Measurements from ENCODE around the gene CLDN12. TPM values are rescaled to one million over a fixed set of nuclear protein-coding genes. Genes with fewer than 3 reads are reported as not detected.

Gene CLDN12
- total RNA-seq, 6 experiments from 2014 or later, result 36.6 to 42.0 (median 38.5) TPM

DNA sequence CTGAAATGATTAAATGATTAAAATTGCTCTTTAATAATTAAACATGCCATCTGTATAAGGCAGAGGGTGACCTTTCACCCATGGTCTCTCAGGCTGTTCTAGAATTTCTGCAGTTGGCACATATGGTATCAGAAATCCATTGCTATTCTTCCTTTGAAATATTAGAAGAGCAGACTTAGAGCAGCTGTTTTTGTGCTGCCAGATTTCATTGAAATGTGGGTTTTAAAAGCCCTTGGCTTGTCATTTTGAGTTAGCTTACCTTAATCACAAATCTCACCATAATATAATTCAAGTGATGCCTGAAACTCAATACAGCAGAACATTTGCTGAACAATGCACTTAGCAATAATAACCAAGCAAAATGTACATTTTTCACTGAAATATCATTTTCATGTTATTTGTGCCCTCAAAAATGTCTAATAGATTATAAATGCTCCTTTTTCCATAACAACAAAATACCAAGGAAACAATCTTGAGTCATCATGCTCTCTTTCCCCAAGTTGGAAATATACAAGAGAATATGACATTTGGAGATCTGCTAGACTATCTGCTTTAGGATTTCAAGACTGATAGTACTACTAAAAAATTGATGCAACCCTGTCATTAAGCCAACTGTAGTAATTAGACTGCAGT is 50.1 kb downstream of the CLDN12 start:
- TF ChIP-seq, protein P1, sequence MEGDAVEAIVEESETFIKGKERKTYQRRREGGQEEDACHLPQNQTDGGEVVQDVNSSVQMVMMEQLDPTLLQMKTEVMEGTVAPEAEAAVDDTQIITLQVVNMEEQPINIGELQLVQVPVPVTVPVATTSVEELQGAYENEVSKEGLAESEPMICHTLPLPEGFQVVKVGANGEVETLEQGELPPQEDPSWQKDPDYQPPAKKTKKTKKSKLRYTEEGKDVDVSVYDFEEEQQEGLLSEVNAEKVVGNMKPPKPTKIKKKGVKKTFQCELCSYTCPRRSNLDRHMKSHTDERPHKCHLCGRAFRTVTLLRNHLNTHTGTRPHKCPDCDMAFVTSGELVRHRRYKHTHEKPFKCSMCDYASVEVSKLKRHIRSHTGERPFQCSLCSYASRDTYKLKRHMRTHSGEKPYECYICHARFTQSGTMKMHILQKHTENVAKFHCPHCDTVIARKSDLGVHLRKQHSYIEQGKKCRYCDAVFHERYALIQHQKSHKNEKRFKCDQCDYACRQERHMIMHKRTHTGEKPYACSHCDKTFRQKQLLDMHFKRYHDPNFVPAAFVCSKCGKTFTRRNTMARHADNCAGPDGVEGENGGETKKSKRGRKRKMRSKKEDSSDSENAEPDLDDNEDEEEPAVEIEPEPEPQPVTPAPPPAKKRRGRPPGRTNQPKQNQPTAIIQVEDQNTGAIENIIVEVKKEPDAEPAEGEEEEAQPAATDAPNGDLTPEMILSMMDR (IDR thresholded peaks at IDR 0.05), result no peak
- no peaks in the 10 kb centered on the region; the same call in 1 of the 2 replicates for H3K27me3 Mint-ChIP-seq (ENCODE audit: insufficient read depth)
- H3K9me3 Mint-ChIP-seq, result no peaks in the 10 kb centered on the region
- H3K27ac Mint-ChIP-seq, result no peak overlapping the region
- DNase-seq, result no peak
- no peak overlapping the region for H3K4me3 Mint-ChIP-seq
- peaks cover 13% of the 10 kb centered on the region for H3K4me1 Mint-ChIP-seq (ENCODE audit: low read depth)
- H3K36me3 Mint-ChIP-seq (ENCODE audit: low read depth), result no peaks in the 10 kb centered on the region

DNA sequence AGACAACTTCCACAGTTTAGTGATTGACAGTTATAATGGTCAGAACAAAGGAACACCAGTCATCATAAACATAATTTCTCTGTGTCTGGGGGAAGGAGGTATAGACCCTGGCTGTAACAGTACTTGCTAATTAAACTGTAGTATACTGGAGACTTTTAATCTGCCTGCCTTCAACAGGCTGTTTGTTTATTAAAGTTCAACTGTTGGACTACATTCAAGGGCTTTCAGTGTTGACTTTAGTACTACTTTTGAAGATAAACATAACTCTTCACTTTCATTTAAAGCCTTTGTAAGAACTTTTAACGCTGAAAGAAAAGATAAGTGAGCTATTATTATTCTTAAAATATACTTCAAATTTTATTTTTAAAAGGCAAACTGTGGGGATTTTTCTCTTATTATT is 50.7 kb downstream of the CLDN12 start:
- no peaks in the 10 kb centered on the region for H3K9me3 Mint-ChIP-seq
- no peak overlapping the region for H3K4me3 Mint-ChIP-seq
- no peak for DNase-seq
- no peaks in the 10 kb centered on the region; the same call in 1 of the 2 replicates for H3K27me3 Mint-ChIP-seq (ENCODE audit: insufficient read depth)
- TF ChIP-seq, protein P1 (IDR thresholded peaks at IDR 0.05), result no peak
- H3K27ac Mint-ChIP-seq, result no peak overlapping the region
- peaks cover 13% of the 10 kb centered on the region for H3K4me1 Mint-ChIP-seq (ENCODE audit: low read depth)
- no peaks in the 10 kb centered on the region for H3K36me3 Mint-ChIP-seq (ENCODE audit: low read depth)

DNA sequence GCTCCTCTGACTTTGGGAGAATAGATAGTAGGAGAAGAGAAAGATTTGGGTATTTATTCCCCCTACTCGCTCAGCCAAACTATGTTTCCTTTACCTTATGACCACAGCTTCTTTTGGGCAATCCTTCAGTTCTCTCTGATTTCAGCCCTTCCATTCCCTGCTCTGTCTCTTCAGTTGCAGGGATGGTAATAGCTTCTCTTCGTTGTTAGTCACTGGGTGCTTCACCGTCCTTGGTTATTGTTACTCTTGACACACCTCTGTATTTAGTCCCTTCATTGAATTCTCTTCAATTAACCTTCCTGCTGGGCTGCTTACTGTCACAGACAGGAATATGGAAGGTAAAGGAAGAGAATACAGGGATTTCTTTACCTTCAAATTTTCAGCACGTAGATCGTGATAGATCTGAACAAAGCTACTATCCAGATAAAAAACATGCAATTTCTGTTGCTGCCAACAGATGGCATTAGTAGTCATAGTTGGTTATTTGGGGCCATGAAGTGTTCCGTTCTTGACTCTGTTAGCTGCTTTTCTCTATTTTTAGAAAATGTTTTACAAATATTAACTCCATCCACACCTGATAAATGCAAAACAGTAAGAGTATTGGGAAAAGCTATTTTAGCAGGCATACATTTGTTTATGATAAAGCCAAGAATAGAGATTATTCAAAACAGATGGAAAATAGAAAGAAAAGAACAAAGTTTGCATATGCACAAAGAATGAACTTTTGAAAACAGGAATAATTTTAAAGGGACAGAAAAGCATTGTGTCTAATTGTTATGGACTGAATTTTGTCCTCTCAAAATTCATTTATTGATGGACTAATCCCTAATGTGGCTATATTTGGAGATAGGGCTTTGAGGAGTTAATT is 52.1 kb downstream of the CLDN12 start:
- TF ChIP-seq, protein P1 (IDR thresholded peaks at IDR 0.05), result peak; percentile 81
- no peaks in the 10 kb centered on the region for H3K9me3 Mint-ChIP-seq
- no peaks in the 10 kb centered on the region for H3K36me3 Mint-ChIP-seq (ENCODE audit: low read depth)
- peaks cover 13% of the 10 kb centered on the region for H3K4me1 Mint-ChIP-seq (ENCODE audit: low read depth)
- DNase-seq, result peak; percentile 51
- H3K27ac Mint-ChIP-seq, result no peak overlapping the region
- no peaks in the 10 kb centered on the region; the same call in 1 of the 2 replicates for H3K27me3 Mint-ChIP-seq (ENCODE audit: insufficient read depth)
- H3K4me3 Mint-ChIP-seq, result peak overlapping the region; percentile 83

DNA sequence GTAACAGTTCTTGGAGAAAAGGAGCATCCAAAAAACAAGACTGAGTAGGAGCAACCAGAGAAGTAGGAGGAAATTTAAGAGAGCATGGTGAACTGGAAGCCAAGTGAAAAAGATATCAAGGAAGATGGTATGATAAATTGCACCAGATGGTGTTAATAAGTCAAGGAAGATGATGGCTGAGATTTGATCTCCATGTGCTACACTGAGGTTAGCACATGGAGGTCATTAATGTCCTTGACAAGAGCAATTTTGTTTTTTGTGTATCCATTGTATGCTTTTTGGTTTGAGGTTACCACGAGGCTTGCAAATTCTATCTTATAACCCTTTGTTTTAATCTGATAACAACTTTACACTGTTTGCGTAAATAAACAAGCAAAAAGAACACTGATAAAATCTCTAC is 54.8 kb downstream of the CLDN12 start:
- no peaks in the 10 kb centered on the region for H3K9me3 Mint-ChIP-seq
- no peak for DNase-seq
- TF ChIP-seq, protein P1 (IDR thresholded peaks at IDR 0.05), result no peak
- no peak overlapping the region for H3K27ac Mint-ChIP-seq
- no peaks in the 10 kb centered on the region for H3K36me3 Mint-ChIP-seq (ENCODE audit: low read depth)
- H3K27me3 Mint-ChIP-seq (ENCODE audit: insufficient read depth), result no peaks in the 10 kb centered on the region; the same call in 1 of the 2 replicates
- H3K4me1 Mint-ChIP-seq (ENCODE audit: low read depth), result peaks cover 13% of the 10 kb centered on the region
- H3K4me3 Mint-ChIP-seq, result no peak overlapping the region

DNA sequence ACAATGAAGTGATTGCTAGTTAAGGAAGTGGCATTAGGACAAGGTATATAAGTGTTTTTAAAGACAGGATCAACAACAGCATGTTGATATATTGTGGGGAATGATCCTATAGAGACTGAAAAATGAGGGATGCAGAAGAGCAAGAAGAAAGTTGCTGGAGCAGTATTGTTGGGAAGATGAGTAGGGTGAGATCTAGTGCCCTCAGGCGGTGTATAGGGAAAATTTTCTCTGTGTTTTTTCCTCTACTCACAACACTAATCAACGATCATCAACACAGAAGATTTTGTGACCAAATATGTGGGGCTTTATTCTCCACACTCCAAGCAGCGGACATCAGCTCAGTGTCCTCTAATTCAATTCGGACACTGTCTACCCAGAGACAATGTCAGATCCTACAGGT is 56.6 kb downstream of the CLDN12 start:
- Mint-ChIP-seq H3K9me3 (peaks cover 14% of the 10 kb centered on the region), H3K36me3 (ENCODE audit: low read depth) (peaks cover 8% of the 10 kb centered on the region), H3K4me1 (ENCODE audit: low read depth) (peaks cover 18% of the 10 kb centered on the region), H3K27ac (no peak overlapping the region), H3K27me3 (ENCODE audit: insufficient read depth) (no peaks in the 10 kb centered on the region; the same call in 1 of the 2 replicates), H3K4me3 (no peak overlapping the region)
- no peak for DNase-seq
- TF ChIP-seq, protein P1 (IDR thresholded peaks at IDR 0.05), result no peak

All from HFFc6 (cell line).